K562 (cell line): Measurements from ENCODE around the gene UNKL. TPM values are rescaled to one million over a fixed set of nuclear protein-coding genes. Genes with fewer than 3 reads are reported as not detected.

ENCODE experiments used
- ADNP ChIP-seq: fragments of 200-800 bp; sonication (Bioruptor generic); IDR thresholded peaks from 2 replicates; pipeline ENCODE4 v1.6.1; 2016; ENCODE audit warnings: missing genetic modification characterization, missing compliant biosample characterization
- BDP1 ChIP-seq: IDR thresholded peaks from 3 replicates; pipeline ENCODE4 v1.6.1; 2011; ENCODE audit not compliant: insufficient read length, insufficient read depth
- E2F5 ChIP-seq: sonication (generic); formaldehyde crosslinking; IDR thresholded peaks from 2 replicates; pipeline ENCODE4 v1.8.0; 2022; ENCODE audit warnings: mild to moderate bottlenecking, missing genetic modification reagents
- FOXJ3 ChIP-seq: sonication (generic); formaldehyde crosslinking; IDR thresholded peaks from 2 replicates; pipeline ENCODE4 v1.4.0; 2020; ENCODE audit warnings: mild to moderate bottlenecking, missing genetic modification reagents
- GABPB1 ChIP-seq: sonication (generic); formaldehyde crosslinking; IDR thresholded peaks from 2 replicates; pipeline ENCODE4 v1.8.0; 2022; ENCODE audit warnings: mild to moderate bottlenecking, missing genetic modification reagents
- KDM1A ChIP-seq, 2 experiments: fragments of 450-650 bp; IDR thresholded peaks; 2 replicates each; pipeline ENCODE4 v1.6.1; 2016; ENCODE audit warnings: mild to moderate bottlenecking in 2 of 2
- KLF6 ChIP-seq: fragments of 250-450 bp; sonication (Bioruptor Pico); IDR thresholded peaks from 2 replicates; pipeline ENCODE4 v1.4.0; 2020; ENCODE audit warnings: mild to moderate bottlenecking, moderate library complexity, borderline replicate concordance
- MEF2A ChIP-seq: IDR thresholded peaks from 2 replicates; pipeline ENCODE4 v1.6.1; 2011; ENCODE audit warnings: low read depth, mild to moderate bottlenecking, low read length, moderate library complexity; ENCODE audit not compliant: control insufficient read depth
- MTA3 ChIP-seq: fragments of 450-650 bp; formaldehyde crosslinking; IDR thresholded peaks from 2 replicates; pipeline ENCODE4 v1.6.1; 2017; ENCODE audit warnings: mild to moderate bottlenecking, borderline replicate concordance
- NBN ChIP-seq: fragments of 450-650 bp; IDR thresholded peaks from 2 replicates; pipeline ENCODE4 v1.6.1; 2016; ENCODE audit warnings: low read depth, mild to moderate bottlenecking
- PHB ChIP-seq: fragments of 250-450 bp; sonication (Bioruptor Pico); IDR thresholded peaks from 2 replicates; pipeline ENCODE4 v1.5.0; 2021
- SLC30A9 ChIP-seq: fragments of 250-450 bp; sonication (Bioruptor Pico); IDR thresholded peaks from 2 replicates; pipeline ENCODE4 v1.8.0; 2022; ENCODE audit warnings: mild to moderate bottlenecking, moderate library complexity
- XRCC3 ChIP-seq: fragments of 450-650 bp; IDR thresholded peaks from 2 replicates; pipeline ENCODE4 v1.6.1; 2017; ENCODE audit warnings: mild to moderate bottlenecking, moderate library complexity
- ZNF318 ChIP-seq, 2 experiments: fragments of 450-650 bp; IDR thresholded peaks; 2 replicates each; pipeline ENCODE4 v1.6.1; 2016; ENCODE audit warnings: mild to moderate bottlenecking in 2 of 2, borderline replicate concordance in 1 of 2, low read depth in 1 of 2, moderate library complexity in 1 of 2
- polyA plus RNA-seq, 8 experiments: library from polyadenylated mRNA; depleted of rRNA in 4 of 8; stranded (reverse) in 5 of 8; unstranded in 3 of 8; fragments of >200 nt; fragmentation: Nextera tagmentation in 2 of 8; fragmentation: Illumina TruSeq in 1 of 8; extraction: Ambion mirVana in 2 of 8; extraction: Trizol in 1 of 8; gene quantifications; 2 replicates each; pipeline versions ENCODE4 v1.2.1 to v1.2.3, GENCODE V29; 2011 to 2014; ENCODE audit warnings: inconsistent platforms in 1 of 8, missing spikeins in 1 of 8
- total RNA-seq, 7 experiments: library from RNA; depleted of rRNA in 6 of 7; stranded (reverse); fragments of >200 nt in 6 of 7; fragmentation: Illumina TruSeq in 2 of 7; extraction: Trizol in 2 of 7; gene quantifications; 2 replicates each; pipeline versions ENCODE4 v1.2.1 to v1.2.3, GENCODE V29; 2011 to 2021; ENCODE audit warnings: low replicate concordance in 1 of 7
- TF ChIP-seq, protein P1 (sequence below): fragments of 450-650 bp; IDR thresholded peaks from 2 replicates; pipeline ENCODE4 v1.6.1; 2017; ENCODE audit warnings: antibody characterized with exemption
- TF ChIP-seq, protein P2 (sequence below): IDR thresholded peaks from 2 replicates; pipeline ENCODE4 v1.6.1; 2016; ENCODE audit warnings: missing genetic modification characterization, missing compliant biosample characterization

UNKL gene
- total and polyA plus RNA-seq, 9 of the 15 experiments (the other 6 are each of a cell fraction or from before 2014, with no cell fraction given), result 0.37 to 30.2 (median 5.1) TPM

DNA sequence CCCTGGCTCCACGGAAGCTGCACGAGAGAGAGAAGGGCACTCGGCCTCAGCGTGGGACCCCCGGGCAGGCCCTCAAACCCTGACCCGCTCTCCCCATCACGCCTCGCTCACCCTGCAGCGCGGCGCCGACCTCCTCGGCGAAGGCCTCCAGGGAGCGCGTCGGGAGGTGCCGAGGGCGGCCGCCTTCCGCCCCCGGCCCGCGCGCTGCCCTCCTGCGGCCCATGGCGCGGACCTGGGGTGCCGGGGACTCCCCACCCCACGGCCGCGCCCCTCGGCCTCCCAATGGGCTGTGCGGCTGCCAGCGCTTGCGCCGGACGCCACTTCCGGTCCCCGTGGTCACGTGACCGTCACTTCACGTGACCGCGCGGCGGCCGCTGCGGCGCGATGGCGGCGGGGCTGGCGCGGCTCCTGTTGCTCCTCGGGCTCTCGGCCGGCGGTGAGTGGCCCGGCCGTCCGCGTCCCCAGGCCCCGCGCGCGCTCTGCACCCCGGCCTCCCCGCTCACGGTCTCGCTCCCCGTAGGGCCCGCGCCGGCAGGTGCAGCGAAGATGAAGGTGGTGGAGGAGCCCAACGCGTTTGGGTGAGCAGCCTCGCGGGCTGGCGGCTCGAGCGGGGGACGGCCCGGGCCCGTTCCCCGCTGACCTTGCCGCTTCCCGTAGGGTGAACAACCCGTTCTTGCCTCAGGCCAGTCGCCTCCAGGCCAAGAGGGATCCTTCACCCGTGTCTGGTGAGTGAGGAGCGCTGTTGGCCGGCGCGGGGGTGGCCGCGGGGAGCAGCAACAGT is 62.7 kb downstream of the UNKL start, which contains the start of the genes GNPTG and TSR3 (continued):
- TF ChIP-seq KLF6 (CRISPR knock-in tag), result no peak
- TF ChIP-seq MTA3, result peak; percentile 65; the same call in 1 of the 2 replicates
- TF ChIP-seq BDP1, result no peak
- TF ChIP-seq XRCC3, result no peak
- no peak for TF ChIP-seq SLC30A9 (CRISPR knock-in tag)
- TF ChIP-seq, protein P1, sequence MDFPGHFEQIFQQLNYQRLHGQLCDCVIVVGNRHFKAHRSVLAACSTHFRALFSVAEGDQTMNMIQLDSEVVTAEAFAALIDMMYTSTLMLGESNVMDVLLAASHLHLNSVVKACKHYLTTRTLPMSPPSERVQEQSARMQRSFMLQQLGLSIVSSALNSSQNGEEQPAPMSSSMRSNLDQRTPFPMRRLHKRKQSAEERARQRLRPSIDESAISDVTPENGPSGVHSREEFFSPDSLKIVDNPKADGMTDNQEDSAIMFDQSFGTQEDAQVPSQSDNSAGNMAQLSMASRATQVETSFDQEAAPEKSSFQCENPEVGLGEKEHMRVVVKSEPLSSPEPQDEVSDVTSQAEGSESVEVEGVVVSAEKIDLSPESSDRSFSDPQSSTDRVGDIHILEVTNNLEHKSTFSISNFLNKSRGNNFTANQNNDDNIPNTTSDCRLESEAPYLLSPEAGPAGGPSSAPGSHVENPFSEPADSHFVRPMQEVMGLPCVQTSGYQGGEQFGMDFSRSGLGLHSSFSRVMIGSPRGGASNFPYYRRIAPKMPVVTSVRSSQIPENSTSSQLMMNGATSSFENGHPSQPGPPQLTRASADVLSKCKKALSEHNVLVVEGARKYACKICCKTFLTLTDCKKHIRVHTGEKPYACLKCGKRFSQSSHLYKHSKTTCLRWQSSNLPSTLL, result no peak
- TF ChIP-seq GABPB1 (CRISPR knock-in tag), result peak; percentile 94
- TF ChIP-seq E2F5 (CRISPR knock-in tag), result no peak
- no peak for TF ChIP-seq NBN
- TF ChIP-seq MEF2A, result peak; percentile 81
- no peak for TF ChIP-seq ADNP (tag)
- no peak for TF ChIP-seq KDM1A (IDR thresholded peaks at IDR 0.05)
- TF ChIP-seq, protein P2, sequence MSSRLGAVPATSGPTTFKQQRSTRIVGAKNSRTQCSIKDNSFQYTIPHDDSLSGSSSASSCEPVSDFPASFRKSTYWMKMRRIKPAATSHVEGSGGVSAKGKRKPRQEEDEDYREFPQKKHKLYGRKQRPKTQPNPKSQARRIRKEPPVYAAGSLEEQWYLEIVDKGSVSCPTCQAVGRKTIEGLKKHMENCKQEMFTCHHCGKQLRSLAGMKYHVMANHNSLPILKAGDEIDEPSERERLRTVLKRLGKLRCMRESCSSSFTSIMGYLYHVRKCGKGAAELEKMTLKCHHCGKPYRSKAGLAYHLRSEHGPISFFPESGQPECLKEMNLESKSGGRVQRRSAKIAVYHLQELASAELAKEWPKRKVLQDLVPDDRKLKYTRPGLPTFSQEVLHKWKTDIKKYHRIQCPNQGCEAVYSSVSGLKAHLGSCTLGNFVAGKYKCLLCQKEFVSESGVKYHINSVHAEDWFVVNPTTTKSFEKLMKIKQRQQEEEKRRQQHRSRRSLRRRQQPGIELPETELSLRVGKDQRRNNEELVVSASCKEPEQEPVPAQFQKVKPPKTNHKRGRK (tag), result no peak
- no peak for TF ChIP-seq FOXJ3
- TF ChIP-seq PHB, result no peak
- TF ChIP-seq ZNF318 (IDR thresholded peaks at IDR 0.05; ENCODE audit: borderline replicate concordance in 1 of 2, low read depth in 1 of 2), result no peak
